SU-DHL-6 (cell line): Measurements from ENCODE around the gene WDR7.

Source experiments
- H2AFZ ChIP-seq: fragments of 200-600 bp; sonication (generic); 2 replicates; pipeline ENCODE4 v1.6.1; 2014; ENCODE audit warnings: low read depth, mild to moderate bottlenecking, moderate library complexity, mixed read lengths, antibody characterized with exemption, low read length; ENCODE audit not compliant: severe bottlenecking
- H3F3A ChIP-seq: fragments of 200-600 bp; shearing (Covaris generic); 2 replicates; pipeline ENCODE4 v1.6.0; 2016; ENCODE audit warnings: antibody characterized with exemption, mild to moderate bottlenecking; ENCODE audit not compliant: insufficient read depth
- H3K27ac ChIP-seq: fragments of 200-600 bp; sonication (generic); 2 replicates; pipeline ENCODE4 v1.5.1; 2016; ENCODE audit warnings: low read depth, mild to moderate bottlenecking, low read length, moderate library complexity, mixed read lengths
- H3K27me3 ChIP-seq: fragments of 200-600 bp; sonication (generic), shearing (Covaris generic); 2 replicates; pipeline ENCODE4 v1.6.0; 2014; ENCODE audit warnings: mild to moderate bottlenecking, low read length
- H3K36me3 ChIP-seq: fragments of 200-600 bp; sonication (generic); 2 replicates; pipeline ENCODE4 v1.6.1; 2014; ENCODE audit warnings: mild to moderate bottlenecking, low read length, mixed read lengths
- H3K4me2 ChIP-seq: fragments of 300-600, 200-600 bp; shearing (Covaris generic), sonication (generic); 2 replicates; pipeline ENCODE4 v1.6.0; 2014; ENCODE audit warnings: low read length, low read depth, mild to moderate bottlenecking; ENCODE audit not compliant: poor library complexity, severe bottlenecking
- H3K4me3 ChIP-seq: fragments of 200-600 bp; sonication (generic); 2 replicates; pipeline ENCODE4 v1.5.1; 2014; ENCODE audit warnings: antibody characterized with exemption, low read length, mild to moderate bottlenecking, mixed read lengths; ENCODE audit not compliant: insufficient read depth, poor library complexity, severe bottlenecking
- H3K79me2 ChIP-seq: fragments of 200-600 bp; sonication (generic); 2 replicates; pipeline ENCODE4 v1.6.1; 2014; ENCODE audit warnings: mild to moderate bottlenecking, low read length, moderate library complexity; ENCODE audit not compliant: insufficient read depth
- H3K9ac ChIP-seq: fragments of 200-600 bp; sonication (generic); 2 replicates; pipeline ENCODE4 v1.7.0; 2014; ENCODE audit warnings: mild to moderate bottlenecking, low read length
- H3K9me2 ChIP-seq: fragments of 200-600 bp; sonication (generic); replicated peaks from 2 replicates; pipeline ENCODE4 v1.6.1; 2014; ENCODE audit warnings: low read length; ENCODE audit not compliant: insufficient read depth
- H3K9me3 ChIP-seq: fragments of 200-600 bp; sonication (generic); 2 replicates; pipeline ENCODE4 v1.6.1; 2014; ENCODE audit warnings: low read length, mixed read lengths; ENCODE audit not compliant: insufficient read depth
- H4K20me1 ChIP-seq: fragments of 200-600 bp; sonication (generic); 2 replicates; pipeline ENCODE4 v1.6.1; 2014; ENCODE audit warnings: low read depth, mild to moderate bottlenecking, antibody characterized with exemption, low read length, moderate library complexity, mixed read lengths
- CTCF ChIP-seq: fragments of 200-600 bp; sonication (generic); IDR thresholded peaks from one replicate; pipeline ENCODE4 v1.5.1; 2017; ENCODE audit warnings: antibody characterized with exemption, mild to moderate bottlenecking, low read length, moderate library complexity; ENCODE audit not compliant: insufficient read depth, poor library complexity, severe bottlenecking
- EZH2phosphoT487 ChIP-seq: fragments of 200-600 bp; sonication (generic), shearing (Covaris generic); conservative IDR thresholded peaks from 2 replicates; pipeline ENCODE4 v1.6.1; 2018; ENCODE audit warnings: mild to moderate bottlenecking, antibody characterized with exemption, low read length, moderate library complexity, mixed read lengths

Gene WDR7

GRCh38 chr18:56691530-56691929 lies 40.4 kb downstream of the WDR7 start:
- Histone ChIP-seq H3K4me2 (no peak overlapping the region), H3K36me3 (peaks cover 11% of the 10 kb centered on the region; the same call in 1 of the 2 replicates), H3K4me3 (no peak overlapping the region), H3K27me3 (no peaks in the 10 kb centered on the region), H3K9ac (no peak overlapping the region), H3K79me2 (no peaks in the 10 kb centered on the region), H3K27ac (no peak overlapping the region), H3F3A (no peaks in the 10 kb centered on the region; the same call in 1 of the 2 replicates), H3K9me3 (no peaks in the 10 kb centered on the region), H4K20me1 (no peaks in the 10 kb centered on the region), H2AFZ (no peak overlapping the region), H3K9me2 (no peaks in the 10 kb centered on the region)
- TF ChIP-seq CTCF: no peak
- no peak for TF ChIP-seq EZH2phosphoT487

GRCh38 chr18:56696966-56697365 lies 45.8 kb downstream of the WDR7 start:
- Histone ChIP-seq H4K20me1 (no peaks in the 10 kb centered on the region), H2AFZ (no peak overlapping the region), H3K27me3 (no peaks in the 10 kb centered on the region), H3K9me2 (no peaks in the 10 kb centered on the region), H3K79me2 (no peaks in the 10 kb centered on the region), H3K4me3 (no peak overlapping the region), H3K36me3 (peaks cover under 1% of the 10 kb centered on the region; the same call in 1 of the 2 replicates), H3F3A (peaks cover 11% of the 10 kb centered on the region; the same call in 1 of the 2 replicates), H3K4me2 (no peak overlapping the region), H3K9me3 (no peaks in the 10 kb centered on the region), H3K9ac (no peak overlapping the region), H3K27ac (no peak overlapping the region)
- TF ChIP-seq CTCF (no peak), EZH2phosphoT487 (no peak)

GRCh38 chr18:56702946-56703345 lies 51.8 kb downstream of the WDR7 start:
- Histone ChIP-seq H3K27ac (peak overlapping the region; percentile 28; the same call in 1 of the 2 replicates), H3K4me2 (peak overlapping the region; percentile 42), H3K4me3 (no peak overlapping the region)

More at GRCh38 chr18:56702946-56703345, 51.8 kb downstream of the WDR7 start:
- Histone ChIP-seq H2AFZ (peak overlapping the region; percentile 69), H4K20me1 (no peaks in the 10 kb centered on the region), H3K9me2 (no peaks in the 10 kb centered on the region), H3K36me3 (peaks cover 5% of the 10 kb centered on the region; the same call in 1 of the 2 replicates), H3F3A (peaks cover 16% of the 10 kb centered on the region), H3K79me2 (no peaks in the 10 kb centered on the region), H3K27me3 (no peaks in the 10 kb centered on the region), H3K9ac (no peak overlapping the region), H3K9me3 (no peaks in the 10 kb centered on the region)
- TF ChIP-seq CTCF (peak; percentile 64), EZH2phosphoT487 (no peak)
